ENCODE measurements around the gene SNW1.
"Not testable (repeated sequence)": the region's sequence is repeated elsewhere in the genome, so short reads cannot be mapped to it uniquely, and the experiment has no call there.

The SNW1 gene

GRCh38 chr14:77747425-77747824 lies 13.5 kb downstream of the SNW1 start:
- not testable (repeated sequence) for DNase-seq

GRCh38 chr14:77746064-77746702 lies 14.8 kb downstream of the SNW1 start:
- no peak for DNase-seq

GRCh38 chr14:77741438-77741837 lies 19.5 kb downstream of the SNW1 start:
- no peak for DNase-seq

GRCh38 chr14:77738559-77739250 lies 22.3 kb downstream of the SNW1 start:
- peak; percentile 70 for DNase-seq

GRCh38 chr14:77730976-77731497 lies 29.9 kb downstream of the SNW1 start:
- DNase-seq = no peak

GRCh38 chr14:77722301-77722700 lies 38.7 kb downstream of the SNW1 start:
- no peak for DNase-seq

GRCh38 chr14:77721437-77721836 lies 39.5 kb downstream of the SNW1 start:
- DNase-seq = no peak

GRCh38 chr14:77717608-77718305 lies 43.2 kb downstream of the SNW1 start:
- DNase-seq = no peak

- DNase-seq = no peak
Measured at GRCh38 chr14:77714926-77715325, 46.0 kb downstream of the SNW1 start.

- DNase-seq = no peak
Measured at GRCh38 chr14:77710364-77710763, 50.6 kb downstream of the SNW1 start.

- no peak for DNase-seq
Measured at GRCh38 chr14:77709412-77709811, 51.5 kb downstream of the SNW1 start.

- no peak for DNase-seq
Measured at GRCh38 chr14:77708749-77709148, 52.2 kb downstream of the SNW1 start.

- DNase-seq = peak; percentile 95
Measured at GRCh38 chr14:77707724-77708408, 53.1 kb downstream of the SNW1 start, which contains the start of the genes ALKBH1 and SLIRP. Gene ALKBH1, minus strand, starts transcription at chr14:77708023. Its CDS starts 19 bp downstream, at chr14:77708004. Gene SLIRP, plus strand, starts transcription at chr14:77708103. Its CDS starts 9 bp downstream, at chr14:77708112.

- DNase-seq = no peak
Measured at GRCh38 chr14:77707355-77707723, 53.6 kb downstream of the SNW1 start.

GRCh38 chr14:77691259-77691658 lies 69.7 kb downstream of the SNW1 start:
- DNase-seq = no peak

GRCh38 chr14:77682158-77682553 lies 78.8 kb downstream of the SNW1 start:
- no peak for DNase-seq

- DNase-seq = no peak
Measured at GRCh38 chr14:77681196-77682157, 79.5 kb downstream of the SNW1 start.

- DNase-seq = no peak
Measured at GRCh38 chr14:77674931-77675330, 86.0 kb downstream of the SNW1 start.

- DNase-seq = no peak
Measured at GRCh38 chr14:77673193-77673592, 87.8 kb downstream of the SNW1 start.

Data from activated effector memory CD4-positive, alpha-beta T cell treated with anti-CD3 and anti-CD28 coated beads, Interleukin-2, amount 50 U/mL, for 16 hours (primary cell).